HG03571 (cell line): Measurements from ENCODE around the gene SESN2.

Experiments
- ATAC-seq: cut with Tn5 transposase; IDR thresholded peaks from one replicate; pipeline ENCODE4 v1.9.1; 2021; ENCODE audit not compliant: unreplicated experiment

Gene SESN2

GRCh38 chr1:28259252-28259933 lies at the start of gene SESN2:
Gene SESN2, plus strand, starts transcription at chr1:28259518. Its CDS starts 330 bp downstream, at chr1:28259848.
- ATAC-seq = peak; percentile 86

GRCh38 chr1:28209700-28210099 lies 49.6 kb upstream of the SESN2 start:
- no peak for ATAC-seq

GRCh38 chr1:28213315-28213714 lies 46.0 kb upstream of the SESN2 start:
- ATAC-seq = no peak

GRCh38 chr1:28229089-28229488 lies 30.2 kb upstream of the SESN2 start:
- no peak for ATAC-seq

- no peak for ATAC-seq
Observed at GRCh38 chr1:28229996-28230395, 29.3 kb upstream of the SESN2 start.

DNA sequence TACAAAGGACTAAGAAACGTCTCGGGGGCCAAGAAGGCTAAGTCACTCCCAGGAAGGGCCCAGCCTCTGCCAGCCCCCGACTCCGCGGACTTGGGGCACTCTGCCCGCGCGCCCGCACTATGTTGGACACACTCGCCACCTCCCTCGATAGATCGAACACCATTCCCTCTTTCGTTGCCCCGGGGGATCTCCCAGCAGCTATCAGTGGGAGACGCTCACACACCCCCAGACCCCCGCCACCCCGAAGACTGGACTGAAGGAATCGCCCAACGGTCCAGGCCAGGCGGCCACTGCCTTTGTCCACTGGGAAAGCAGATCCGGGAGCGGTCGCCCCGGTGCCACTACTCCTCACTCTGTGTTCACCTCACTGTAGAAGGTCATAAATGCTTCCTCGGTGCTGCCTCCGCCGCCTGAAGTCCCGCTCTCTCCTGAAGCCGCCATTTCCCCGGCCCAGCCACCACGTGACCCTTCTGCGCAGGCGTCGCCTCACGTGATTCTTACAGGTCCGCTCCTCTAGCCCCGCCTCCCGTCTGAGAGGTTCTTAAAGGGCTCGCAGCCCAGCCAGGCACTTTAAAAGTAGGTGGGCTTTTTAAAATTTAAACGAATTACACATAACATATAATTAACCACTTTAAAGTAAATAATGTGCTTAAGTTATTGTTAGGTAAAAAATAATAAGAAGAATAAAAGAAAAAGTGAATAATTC lies 26.6 kb upstream of the SESN2 start, which contains the start of gene DNAJC8:
Gene DNAJC8 (minus strand): TSS at position 472 of the 706 bp plus-strand sequence. CDS start 31 bp downstream, at position 441.
- peak; percentile 42 for ATAC-seq

GRCh38 chr1:28233264-28233606 lies 26.1 kb upstream of the SESN2 start:
- ATAC-seq = no peak

GRCh38 chr1:28235755-28236655 lies 23.3 kb upstream of the SESN2 start, which contains the start of gene ATP5IF1:
Gene ATP5IF1, plus strand, starts transcription at chr1:28236124. Its CDS starts 60 bp downstream, at chr1:28236184.
- peak; percentile 88 for ATAC-seq

GRCh38 chr1:28236656-28237322 lies 22.5 kb upstream of the SESN2 start:
- no peak for ATAC-seq

GRCh38 chr1:28239004-28239403 lies 20.3 kb upstream of the SESN2 start:
- ATAC-seq = no peak

DNA sequence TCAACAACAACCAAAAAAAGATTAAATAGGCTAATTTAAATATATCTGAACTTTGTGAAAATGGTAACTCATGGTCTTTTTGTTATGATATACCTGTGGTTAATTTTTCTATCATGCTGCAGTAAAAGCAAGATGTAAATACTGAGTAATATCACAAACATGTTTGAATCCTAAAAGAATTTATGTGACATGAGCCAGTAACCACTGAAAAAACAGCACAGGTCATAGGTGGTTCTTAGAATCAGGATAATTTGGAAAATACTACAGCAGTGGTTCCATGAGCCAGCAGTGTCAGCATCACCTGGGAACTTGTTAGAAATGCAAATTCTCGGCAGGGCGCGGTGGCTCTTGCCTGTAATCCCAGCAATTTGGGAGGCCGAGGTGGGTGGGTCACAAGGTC lies 19.3 kb upstream of the SESN2 start:
- ATAC-seq = no peak

DNA sequence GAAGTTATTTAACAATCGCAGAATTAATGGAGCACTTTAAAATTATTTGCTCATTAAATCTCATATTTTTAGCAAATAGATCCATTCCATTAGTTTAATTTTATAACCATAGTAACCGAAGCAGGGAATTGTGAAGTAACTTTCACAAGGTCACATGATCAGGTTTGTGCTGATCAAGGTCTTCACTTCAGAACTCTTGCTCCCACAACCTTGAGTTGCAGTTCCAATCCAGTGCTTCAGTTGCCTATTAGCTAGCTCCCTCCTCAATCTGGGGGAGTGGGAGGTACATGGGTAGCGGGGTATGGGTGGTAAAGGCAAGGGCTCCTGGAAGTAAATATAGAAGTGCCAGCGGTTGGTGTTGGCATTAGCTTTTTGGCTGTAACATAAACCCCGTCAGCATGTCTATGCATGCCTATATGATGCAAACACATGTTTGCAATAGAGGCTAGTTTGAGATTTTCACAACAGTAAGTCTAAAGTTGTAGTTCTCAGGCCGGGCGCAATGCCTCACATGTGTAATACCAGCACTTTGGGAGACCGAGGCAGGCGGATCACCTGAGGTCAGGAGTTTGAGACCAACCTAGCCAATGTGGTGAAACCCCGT lies 17.6 kb upstream of the SESN2 start:
- ATAC-seq = no peak

DNA sequence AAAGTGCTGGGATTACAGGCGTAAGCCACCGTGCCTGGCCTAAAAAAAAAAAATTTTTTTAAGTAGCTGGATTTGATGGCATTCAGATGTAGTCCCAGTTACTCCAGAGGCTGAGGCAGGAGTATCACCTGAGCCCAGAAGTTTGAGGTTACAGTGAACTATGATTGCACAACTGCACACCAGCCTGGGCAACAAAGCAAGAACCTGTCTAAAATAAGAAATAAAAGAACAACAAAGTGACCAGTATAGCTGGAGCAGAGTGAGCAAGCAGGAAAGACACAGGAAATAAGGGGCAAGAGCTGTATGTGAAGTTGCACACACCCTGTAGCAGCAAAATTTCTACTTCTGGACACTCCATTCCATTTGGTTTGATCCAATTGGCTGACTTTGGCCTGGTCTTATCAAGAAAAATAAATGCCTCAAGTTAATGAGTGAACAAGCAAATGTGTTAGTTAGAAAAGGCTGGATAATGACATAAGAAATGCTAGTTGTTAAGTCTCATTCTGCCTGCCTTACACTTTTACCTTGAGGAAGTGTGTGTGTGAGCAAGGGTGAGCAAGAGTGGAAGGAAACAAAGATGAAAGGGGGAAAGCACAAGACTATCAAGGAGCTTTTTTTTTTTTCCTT lies 15.5 kb upstream of the SESN2 start:
- ATAC-seq = no peak

DNA sequence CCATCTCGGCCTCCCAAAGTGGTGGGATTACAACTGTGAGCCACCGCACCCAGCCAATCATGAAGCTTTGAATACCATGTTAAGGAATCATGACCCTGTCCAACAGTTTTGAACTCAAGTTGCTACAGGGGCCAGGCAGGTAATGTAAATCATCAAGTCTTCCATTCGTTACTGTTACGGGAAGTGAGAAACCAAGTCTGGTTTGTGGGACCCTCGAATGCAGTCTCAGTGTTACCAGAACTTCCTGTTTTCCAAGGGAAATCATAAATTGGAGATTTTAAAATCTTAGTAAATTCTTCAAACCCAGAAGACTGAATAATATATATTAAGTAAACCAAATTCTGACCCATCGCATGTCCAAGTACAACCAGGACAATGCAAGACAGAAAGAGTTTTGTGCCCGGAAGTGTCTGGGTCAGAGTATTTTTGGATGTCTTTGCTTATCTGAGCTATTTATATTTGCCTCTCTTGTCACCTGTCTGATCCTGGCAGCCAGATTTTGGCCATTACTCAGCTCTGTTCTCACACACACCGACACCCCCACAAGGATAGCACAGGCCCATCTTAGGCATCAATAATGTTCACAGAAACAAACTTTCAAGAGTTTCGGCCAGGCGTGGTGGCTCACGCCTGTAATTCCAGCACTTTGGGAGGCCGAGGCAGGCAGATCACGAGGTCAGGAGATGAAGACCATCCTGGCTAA lies 14.6 kb upstream of the SESN2 start:
- no peak for ATAC-seq

- no peak for ATAC-seq
Observed at GRCh38 chr1:28246427-28246832, 12.9 kb upstream of the SESN2 start.

DNA sequence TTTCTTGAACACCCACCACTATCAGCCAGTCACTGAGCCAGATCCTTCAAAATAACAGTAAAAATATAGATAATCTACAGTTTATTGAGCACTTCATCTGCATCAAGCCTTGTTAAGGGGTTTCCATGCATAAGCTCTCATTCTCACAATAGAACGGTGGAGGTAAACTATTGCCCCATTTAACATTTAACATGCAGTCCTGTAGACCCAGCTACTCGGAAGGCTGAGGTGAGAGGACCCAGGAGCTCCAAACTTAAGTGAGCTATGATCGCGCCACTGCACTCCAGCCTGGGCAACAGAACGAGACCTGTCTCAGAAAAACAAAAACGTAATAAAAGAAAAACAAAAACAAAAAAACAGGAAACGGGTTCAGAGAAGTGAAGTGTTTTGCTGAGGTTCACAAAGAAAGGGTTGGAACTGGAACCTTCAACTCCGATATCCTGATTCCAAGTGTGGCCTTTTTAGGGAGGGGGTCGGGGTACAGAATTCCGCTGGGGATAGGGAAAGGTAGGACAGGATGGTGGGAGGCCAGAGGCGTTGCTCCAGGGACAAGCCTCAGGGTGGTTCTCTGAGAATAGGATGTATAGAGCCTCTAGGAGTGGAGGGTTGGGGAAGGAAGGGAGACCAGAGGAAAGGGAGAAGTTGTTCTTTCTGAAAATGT lies 11.6 kb upstream of the SESN2 start:
- ATAC-seq = no peak

DNA sequence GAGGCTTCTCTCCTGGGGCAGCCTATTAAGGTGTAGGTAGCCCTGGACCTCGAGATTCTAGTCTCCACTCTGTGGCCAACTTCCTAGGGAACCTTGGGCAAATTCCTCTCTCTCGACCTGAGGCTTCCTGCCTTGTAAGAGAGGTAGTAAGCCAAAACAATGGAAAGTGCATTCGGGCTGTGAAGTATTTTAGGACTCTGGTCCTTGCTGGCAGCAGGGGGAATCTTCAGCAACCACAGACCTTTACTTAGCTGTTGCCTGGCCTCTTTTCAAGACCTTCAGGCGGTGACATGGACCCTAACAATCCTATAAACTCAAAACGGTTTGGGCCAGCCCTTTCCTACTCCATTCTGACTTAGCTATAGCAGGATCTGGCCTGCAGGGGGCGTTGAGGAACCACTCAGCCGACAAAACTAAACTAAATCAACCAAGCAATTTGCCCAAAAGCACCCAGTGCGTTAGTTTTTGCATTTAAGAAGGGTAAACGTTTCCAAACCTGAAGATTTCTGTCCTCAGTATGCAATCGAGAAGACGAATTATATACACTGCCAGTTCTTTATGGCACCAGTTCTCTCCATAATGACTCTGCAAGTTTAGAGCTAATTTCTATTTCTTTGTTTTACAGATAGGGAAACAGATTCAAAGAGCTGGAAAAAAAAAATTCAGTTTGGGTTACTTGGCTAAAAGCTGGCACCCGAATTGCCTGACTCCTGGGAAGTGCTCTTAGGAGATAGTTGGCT lies 10.9 kb upstream of the SESN2 start:
- no peak for ATAC-seq
